ENCODE measurements around the gene HADHB.
"Not testable (repeated sequence)": the region's sequence is repeated elsewhere in the genome, so short reads cannot be mapped to it uniquely, and the experiment has no call there.

The HADHB gene

GRCh38 chr2:26331321-26331720 is 86.6 kb downstream of the HADHB start:
- not testable (repeated sequence) for FAIRE-seq

GRCh38 chr2:26333293-26333692 is 88.6 kb downstream of the HADHB start:
- FAIRE-seq = no peak

GRCh38 chr2:26335231-26335630 is 90.5 kb downstream of the HADHB start:
- no peak for FAIRE-seq

GRCh38 chr2:26336719-26337118 is 92.0 kb downstream of the HADHB start:
- FAIRE-seq = no peak

- FAIRE-seq = no peak
These were observed 92.6 kb downstream of the HADHB start for GRCh38 chr2:26337298-26337697.
